IMR-90 (cell line): ENCODE measurements around the gene ARMC8.

Experiments
- BHLHE40 ChIP-seq: fragments of 150-350 bp; IDR thresholded peaks from 2 replicates; pipeline ENCODE4 v1.6.1; 2016; ENCODE audit warnings: mild to moderate bottlenecking, low read depth, low read length
- CEBPB ChIP-seq: IDR thresholded peaks from 2 replicates; pipeline ENCODE4 v1.6.1; 2012; ENCODE audit warnings: low read depth, low read length, improper control_type of control experiment
- CHD1 ChIP-seq: IDR thresholded peaks from 2 replicates; pipeline ENCODE4 v1.6.1; 2012; ENCODE audit warnings: low read depth, low read length, improper control_type of control experiment
- CTCF ChIP-seq: conservative IDR thresholded peaks from 2 replicates; pipeline ENCODE4 v1.5.1; 2012; ENCODE audit warnings: mild to moderate bottlenecking, low read depth, low read length, improper control_type of control experiment
- ELK1 ChIP-seq: fragments of 150-350 bp; IDR thresholded peaks from 2 replicates; pipeline ENCODE4 v1.6.1; 2016; ENCODE audit warnings: low read depth, mild to moderate bottlenecking, low read length, moderate library complexity, borderline replicate concordance
- FOS ChIP-seq: fragments of 150-350 bp; IDR thresholded peaks from 2 replicates; pipeline ENCODE4 v1.6.1; 2016; ENCODE audit warnings: low read depth, low read length
- MAZ ChIP-seq: IDR thresholded peaks from 2 replicates; pipeline ENCODE4 v1.6.1; 2012; ENCODE audit warnings: low read depth, mild to moderate bottlenecking, low read length, improper control_type of control experiment, moderate library complexity, borderline replicate concordance
- NFE2L2 ChIP-seq: fragments of 150-350 bp; IDR thresholded peaks from 2 replicates; pipeline ENCODE4 v1.6.1; 2016; ENCODE audit warnings: low read depth, mild to moderate bottlenecking, low read length
- POLR2A ChIP-seq: IDR thresholded peaks from 2 replicates; pipeline ENCODE4 v1.6.1; 2012; ENCODE audit warnings: mild to moderate bottlenecking, low read depth, low read length
- RAD21 ChIP-seq: IDR thresholded peaks from 2 replicates; pipeline ENCODE4 v1.6.1; 2012; ENCODE audit warnings: low read length, improper control_type of control experiment
- RCOR1 ChIP-seq: IDR thresholded peaks from 2 replicates; pipeline ENCODE4 v1.6.1; 2012; ENCODE audit warnings: mild to moderate bottlenecking, low read length, improper control_type of control experiment; ENCODE audit not compliant: insufficient replicate concordance
- RFX5 ChIP-seq: IDR thresholded peaks from 2 replicates; pipeline ENCODE4 v1.8.0; 2012; ENCODE audit warnings: low read depth, mild to moderate bottlenecking, low read length, moderate library complexity
- SMC3 ChIP-seq: fragments of 150-350 bp; IDR thresholded peaks from 2 replicates; pipeline ENCODE4 v1.6.1; 2016; ENCODE audit warnings: low read depth, mild to moderate bottlenecking, antibody characterized with exemption, low read length, moderate library complexity
- USF2 ChIP-seq: fragments of 150-350 bp; IDR thresholded peaks from 2 replicates; pipeline ENCODE4 v1.6.1; 2017; ENCODE audit warnings: mild to moderate bottlenecking, antibody characterized with exemption, low read length, low read depth

GRCh38 chr3:138308783-138309182 is 121.7 kb downstream of the ARMC8 start:
- no peak for TF ChIP-seq CTCF
- TF ChIP-seq SMC3 = no peak
- no peak for TF ChIP-seq RCOR1
- TF ChIP-seq CEBPB = no peak
- no peak for TF ChIP-seq POLR2A
- TF ChIP-seq USF2 = no peak
- no peak for TF ChIP-seq ELK1
- no peak for TF ChIP-seq BHLHE40
- TF ChIP-seq RAD21 = no peak
- TF ChIP-seq MAZ = no peak
- TF ChIP-seq CHD1 = no peak
- no peak for TF ChIP-seq FOS
- no peak for TF ChIP-seq RFX5
- TF ChIP-seq NFE2L2 = no peak
